ENCODE results near the gene LCK. TPM values are rescaled to one million over a fixed set of nuclear protein-coding genes. Genes with fewer than 3 reads are reported as not detected.

The LCK gene
- total and polyA plus RNA-seq, 2 experiments from 2014 or later: 33.2 to 86.6 TPM

DNA sequence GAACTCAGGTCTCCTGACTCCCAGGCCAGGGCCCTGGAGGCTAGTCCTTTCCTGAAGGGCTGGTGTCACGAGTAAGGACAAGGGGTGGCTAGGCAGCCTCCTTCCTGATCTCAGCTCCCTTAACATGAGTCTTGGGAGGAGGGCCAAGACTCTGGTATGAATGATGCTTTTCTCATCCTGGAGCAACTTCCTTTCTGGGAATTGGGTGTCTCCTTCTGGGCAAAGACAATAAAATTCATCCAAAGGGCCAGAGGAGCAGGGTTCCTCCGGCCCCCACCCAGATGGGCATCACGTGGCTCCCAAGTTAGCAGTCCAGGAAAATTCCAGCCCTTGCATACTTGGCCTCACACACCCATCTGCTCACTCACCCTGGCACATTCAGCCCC, 4.2 kb upstream of the LCK start, which contains the start of gene FAM167B (continued):
- no peak for TF ChIP-seq REST (IDR thresholded peaks at IDR 0.05; ENCODE audit: unreplicated experiment)
- TF ChIP-seq POLR2AphosphoS5 (IDR thresholded peaks at IDR 0.05; ENCODE audit: low read depth): no peak
- no peak for TF ChIP-seq STAT1 (IDR thresholded peaks at IDR 0.05; ENCODE audit: unreplicated experiment)
- no peak for TF ChIP-seq EZH2 (IDR thresholded peaks at IDR 0.05; ENCODE audit: low read depth, unreplicated experiment)
- TF ChIP-seq EZH2phosphoT487 (IDR thresholded peaks at IDR 0.05; ENCODE audit: unreplicated experiment): no peak

DNA sequence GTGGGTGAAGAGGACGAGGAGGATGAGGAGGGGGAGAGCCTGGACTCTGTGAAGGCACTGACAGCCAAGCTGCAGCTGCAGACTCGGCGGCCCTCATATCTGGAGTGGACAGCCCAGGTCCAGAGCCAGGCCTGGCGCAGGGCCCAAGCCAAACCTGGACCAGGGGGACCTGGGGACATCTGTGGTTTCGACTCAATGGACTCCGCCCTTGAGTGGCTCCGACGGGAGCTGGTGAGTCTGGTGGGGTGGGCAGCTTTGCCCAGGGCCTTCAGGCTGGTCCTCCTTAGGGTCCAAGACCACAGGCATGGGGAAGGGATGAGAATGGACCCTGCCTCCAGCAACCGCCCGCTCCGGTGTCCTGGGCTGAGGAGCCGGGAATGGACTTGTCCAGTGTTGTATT, 3.6 kb upstream of the LCK start:
- no peak overlapping the region for H3K4me3 Mint-ChIP-seq
- Histone ChIP-seq H3K27ac (ENCODE audit: low read depth) (no peak overlapping the region), H3K9me2 (ENCODE audit: insufficient read depth) (no peaks in the 10 kb centered on the region), H3F3A (replicated peaks; ENCODE audit: low read depth) (peaks cover 24% of the 10 kb centered on the region), H3K27me3 (ENCODE audit: insufficient read depth) (no peaks in the 10 kb centered on the region), H3K4me1 (ENCODE audit: insufficient read depth) (peaks cover 35% of the 10 kb centered on the region), H2AFZ (no peak overlapping the region), H3K36me3 (ENCODE audit: insufficient read depth) (no peaks in the 10 kb centered on the region), H3K4me2 (no peak overlapping the region), H3K79me2 (replicated peaks; ENCODE audit: insufficient read depth) (no peaks in the 10 kb centered on the region), H3K4me3 (no peak overlapping the region), H4K20me1 (replicated peaks; ENCODE audit: insufficient read depth) (no peaks in the 10 kb centered on the region)
- TF ChIP-seq POLR2AphosphoS5 (IDR thresholded peaks at IDR 0.05; ENCODE audit: low read depth) (no peak), EZH2phosphoT487 (IDR thresholded peaks at IDR 0.05; ENCODE audit: unreplicated experiment) (no peak), CREB1 (CRISPR knock-in tag; IDR thresholded peaks at IDR 0.05; ENCODE audit: low read depth) (no peak)
- H3K4me1 Mint-ChIP-seq: peaks cover 34% of the 10 kb centered on the region
- peaks cover 18% of the 10 kb centered on the region for H3K27me3 Mint-ChIP-seq (ENCODE audit: insufficient read depth, low read depth, poor library complexity)
- ATAC-seq (no peak), DNase-seq (ENCODE audit: low spot score) (no peak)
- H3K36me3 Mint-ChIP-seq (ENCODE audit: low read depth): no peaks in the 10 kb centered on the region
- H3K27ac Mint-ChIP-seq: no peak overlapping the region
- no peaks in the 10 kb centered on the region for H3K9me3 Mint-ChIP-seq

GRCh38 chr1:32247983-32248889, 2.8 kb upstream of the LCK start:
- H3K27me3 Mint-ChIP-seq (ENCODE audit: insufficient read depth, low read depth, poor library complexity): peaks cover 18% of the 10 kb centered on the region
- H4K20me1 ChIP-seq (replicated peaks; ENCODE audit: insufficient read depth): no peaks in the 10 kb centered on the region
- H3K4me1 ChIP-seq (ENCODE audit: insufficient read depth): peaks cover 31% of the 10 kb centered on the region
- H3K27me3 ChIP-seq (ENCODE audit: insufficient read depth): no peaks in the 10 kb centered on the region
- peak; percentile 95 for DNase-seq (ENCODE audit: low spot score)
- peak; percentile 89 for ATAC-seq
- H3F3A ChIP-seq (replicated peaks; ENCODE audit: low read depth): peaks cover 26% of the 10 kb centered on the region
- H3K9me3 Mint-ChIP-seq: no peaks in the 10 kb centered on the region
- H3K4me2 ChIP-seq: peak overlapping the region; percentile 84
- H3K4me3 Mint-ChIP-seq: peak overlapping the region; percentile 64
- peak overlapping the region; percentile 92 for H3K27ac ChIP-seq (ENCODE audit: low read depth)
- H3K36me3 Mint-ChIP-seq (ENCODE audit: low read depth): no peaks in the 10 kb centered on the region
- peak overlapping the region; percentile 64; the same call in 1 of the 2 replicates for H2AFZ ChIP-seq
- H3K9me2 ChIP-seq (ENCODE audit: insufficient read depth): no peaks in the 10 kb centered on the region
- H3K27ac Mint-ChIP-seq: 0 out of 2 replicates have a peak overlapping the region, but pooled peaks have one; percentile 62
- H3K4me3 ChIP-seq: peak overlapping the region; percentile 60
- peaks cover 31% of the 10 kb centered on the region for H3K4me1 Mint-ChIP-seq
- H3K36me3 ChIP-seq (ENCODE audit: insufficient read depth): no peaks in the 10 kb centered on the region
- no peaks in the 10 kb centered on the region for H3K79me2 ChIP-seq (replicated peaks; ENCODE audit: insufficient read depth)
- TF ChIP-seq REST (IDR thresholded peaks at IDR 0.05; ENCODE audit: unreplicated experiment): no peak
- no peak for TF ChIP-seq NANOG (IDR thresholded peaks at IDR 0.05; ENCODE audit: borderline replicate concordance)
- no peak for TF ChIP-seq JUNB (IDR thresholded peaks at IDR 0.05; ENCODE audit: unreplicated experiment)
- peak; percentile 74 to 96 for TF ChIP-seq CTCF (conservative IDR thresholded peaks at IDR 0.05; ENCODE audit: low read depth in 2 of 2)
- TF ChIP-seq CREB1 (CRISPR knock-in tag; IDR thresholded peaks at IDR 0.05; ENCODE audit: low read depth): no peak

Measured in GM23338 (cell line).